SK-MEL-5 (cell line): ENCODE data around the gene FAU. TPM values are rescaled to one million over a fixed set of nuclear protein-coding genes. Genes with fewer than 3 reads are reported as not detected.

Source experiments
- DNase-seq: peaks from one replicate; pipeline ENCODE4 v3.0.0-alpha.2; 2016; ENCODE audit warnings: low read depth, low spot score
- in situ Hi-C: cut with HindIII; loops from 2 replicates; pipeline ENCODE4 v1.10.0; 2016; ENCODE audit warnings: low sequenced_read_pairs, high pct_unique_total_duplicates, low pct_unique_long_range_greater_than_20kb
- total RNA-seq: library from RNA; depleted of rRNA; stranded (reverse); fragments of >200 nt; shearing (Covaris generic); gene quantifications from 2 replicates; pipeline ENCODE4 v1.2.3, GENCODE V29; 2014

Gene FAU
- total RNA-seq, 1 experiment from 2014 or later, result 196 TPM

- DNase-seq, result no peak
- in situ Hi-C loops, result no loop called here
These were observed 8.1 kb downstream of the FAU start for GRCh38 chr11:65113839-65114238.

GRCh38 chr11:65113361-65113756 lies 8.6 kb downstream of the FAU start:
- DNase-seq, result no peak

GRCh38 chr11:65112546-65113360 lies 9.2 kb downstream of the FAU start:
- no peak for DNase-seq
- in situ Hi-C loops, result no loop called here

More at GRCh38 chr11:65113361-65113756, 8.6 kb downstream of the FAU start:
- in situ Hi-C loops, result no loop called here

GRCh38 chr11:65111744-65112545 lies 10.0 kb downstream of the FAU start, which contains the start of gene TM7SF2:
Gene TM7SF2 (plus strand): TSS chr11:65111872. CDS start chr11:65112016, 144 bp downstream.
- in situ Hi-C loops, result no loop called here
- DNase-seq, result peak; percentile 88

GRCh38 chr11:65111159-65111743 lies 10.7 kb downstream of the FAU start:
- DNase-seq, result no peak
- in situ Hi-C loops, result no loop called here

GRCh38 chr11:65110354-65110861 lies 11.5 kb downstream of the FAU start:
- in situ Hi-C loops, result no loop called here
- DNase-seq, result peak; percentile 82

- DNase-seq, result no peak
- in situ Hi-C loops, result no loop called here
These were observed 12.4 kb downstream of the FAU start for GRCh38 chr11:65109231-65110198.

GRCh38 chr11:65108469-65109123 lies 13.3 kb downstream of the FAU start:
- DNase-seq, result no peak
- in situ Hi-C loops, result no loop called here

- DNase-seq, result no peak
- in situ Hi-C loops, result no loop called here
These were observed 14.0 kb downstream of the FAU start for GRCh38 chr11:65107751-65108468.

- in situ Hi-C loops, result no loop called here
- DNase-seq, result no peak
These were observed 14.9 kb downstream of the FAU start for GRCh38 chr11:65107078-65107477.

- DNase-seq, result no peak
- in situ Hi-C loops, result no loop called here
These were observed 17.3 kb downstream of the FAU start for GRCh38 chr11:65104628-65105027.

GRCh38 chr11:65103476-65103875 lies 18.5 kb downstream of the FAU start:
- in situ Hi-C loops, result no loop called here
- DNase-seq, result no peak

GRCh38 chr11:65102142-65103095 lies 19.5 kb downstream of the FAU start:
- DNase-seq, result peak; percentile 75

GRCh38 chr11:65100674-65101350 lies 21.1 kb downstream of the FAU start:
- DNase-seq, result no peak
- in situ Hi-C loops, result no loop called here

More at GRCh38 chr11:65102142-65103095, 19.5 kb downstream of the FAU start:
- in situ Hi-C loops, result no loop called here
